H9 (cell line): Measurements from ENCODE around the gene SECTM1. TPM values are rescaled to one million over a fixed set of nuclear protein-coding genes. Genes with fewer than 3 reads are reported as not detected.

Source experiments
- DNase-seq: peaks from one replicate; pipeline ENCODE4 v3.0.0-alpha.2; 2017
- H2AFZ ChIP-seq: one replicate; pipeline ENCODE4 v1.6.1; 2013; ENCODE audit warnings: mild to moderate bottlenecking, low read length, control low read depth, moderate library complexity
- H2AK5ac ChIP-seq: 2 replicates; pipeline ENCODE4 v1.6.1; 2013; ENCODE audit warnings: low read length, control low read depth, mixed read lengths; ENCODE audit not compliant: insufficient read length
- H2BK120ac ChIP-seq: one replicate; pipeline ENCODE4 v1.6.1; 2013; ENCODE audit warnings: low read depth, mild to moderate bottlenecking, low read length, control low read depth, inconsistent platforms; ENCODE audit not compliant: poor library complexity, severe bottlenecking
- H2BK12ac ChIP-seq: 2 replicates; pipeline ENCODE4 v1.6.1; 2013; ENCODE audit warnings: low read length, control low read depth, mixed read lengths, low read depth; ENCODE audit not compliant: insufficient read length
- H2BK15ac ChIP-seq: 2 replicates; pipeline ENCODE4 v1.6.1; 2013; ENCODE audit warnings: low read depth, low read length, control low read depth
- H2BK20ac ChIP-seq: one replicate; pipeline ENCODE4 v1.6.1; 2013; ENCODE audit warnings: low read depth, mild to moderate bottlenecking, low read length, control low read depth, inconsistent platforms; ENCODE audit not compliant: poor library complexity, severe bottlenecking
- H2BK5ac ChIP-seq: 2 replicates; pipeline ENCODE4 v1.6.1; 2013; ENCODE audit warnings: low read length, control low read depth, mixed read lengths; ENCODE audit not compliant: insufficient read length
- H3K14ac ChIP-seq: 2 replicates; pipeline ENCODE4 v1.6.1; 2013; ENCODE audit warnings: low read length, control low read depth; ENCODE audit not compliant: insufficient read depth
- H3K18ac ChIP-seq: 2 replicates; pipeline ENCODE4 v1.6.1; 2013; ENCODE audit warnings: low read depth, mild to moderate bottlenecking, mixed read lengths, low read length, control low read depth; ENCODE audit not compliant: insufficient read length
- H3K23ac ChIP-seq: 2 replicates; pipeline ENCODE4 v1.6.1; 2013; ENCODE audit warnings: low read length, control low read depth, mixed read lengths, low read depth; ENCODE audit not compliant: insufficient read length
- H3K23me2 ChIP-seq: 2 replicates; pipeline ENCODE4 v1.6.1; 2013; ENCODE audit warnings: low read depth, mild to moderate bottlenecking, mixed read lengths, low read length, control low read depth; ENCODE audit not compliant: insufficient read length, poor library complexity, severe bottlenecking
- H3K27ac ChIP-seq: 2 replicates; pipeline ENCODE4 v1.5.1; 2013; ENCODE audit warnings: low read length, control low read depth, mixed read lengths, low read depth; ENCODE audit not compliant: insufficient read length
- H3K27me3 ChIP-seq: 2 replicates; pipeline ENCODE4 v1.6.1; 2013; ENCODE audit warnings: low read length, control low read depth, inconsistent platforms; ENCODE audit not compliant: insufficient read depth
- H3K4ac ChIP-seq: 2 replicates; pipeline ENCODE4 v1.6.1; 2013; ENCODE audit warnings: low read depth, mild to moderate bottlenecking, control low read depth, inconsistent platforms, low read length, moderate library complexity
- H3K4me1 ChIP-seq: 2 replicates; pipeline ENCODE4 v1.6.1; 2013; ENCODE audit warnings: low read length, control low read depth, inconsistent platforms; ENCODE audit not compliant: insufficient read depth
- H3K4me2 ChIP-seq: 2 replicates; pipeline ENCODE4 v1.6.1; 2013; ENCODE audit warnings: low read length, control low read depth, mixed read lengths; ENCODE audit not compliant: insufficient read length, insufficient read depth
- H3K56ac ChIP-seq: 2 replicates; pipeline ENCODE4 v1.6.1; 2013; ENCODE audit warnings: low read depth, mild to moderate bottlenecking, mixed read lengths, low read length, control low read depth; ENCODE audit not compliant: insufficient read length
- H3K79me1 ChIP-seq: 2 replicates; pipeline ENCODE4 v1.6.1; 2013; ENCODE audit warnings: low read depth, mild to moderate bottlenecking, moderate library complexity, low read length, control low read depth, inconsistent platforms; ENCODE audit not compliant: insufficient read depth, poor library complexity, severe bottlenecking
- H3K79me2 ChIP-seq: 2 replicates; pipeline ENCODE4 v1.6.1; 2013; ENCODE audit warnings: low read length, control low read depth, inconsistent platforms; ENCODE audit not compliant: insufficient read depth
- H3K9ac ChIP-seq: 2 replicates; pipeline ENCODE4 v1.6.1; 2013; ENCODE audit warnings: low read length, control low read depth, mixed read lengths; ENCODE audit not compliant: insufficient read length; ENCODE audit errors: extremely low read depth
- H3K9me3 ChIP-seq: one replicate; pipeline ENCODE4 v1.6.1; 2013; ENCODE audit warnings: low read depth, low read length, inconsistent platforms; ENCODE audit not compliant: control insufficient read depth
- H3T11ph ChIP-seq: one replicate; pipeline ENCODE4 v1.6.1; 2013; ENCODE audit warnings: mild to moderate bottlenecking, low read length, control low read depth, inconsistent platforms
- H4K20me1 ChIP-seq: one replicate; pipeline ENCODE4 v1.6.1; 2013; ENCODE audit not compliant: control insufficient read depth, insufficient read length, insufficient read depth
- H4K5ac ChIP-seq: 2 replicates; pipeline ENCODE4 v1.6.1; 2013; ENCODE audit warnings: low read depth, mild to moderate bottlenecking, mixed read lengths, low read length, control low read depth; ENCODE audit not compliant: insufficient read length
- H4K8ac ChIP-seq: replicated peaks from 2 replicates; pipeline ENCODE4 v1.6.1; 2013; ENCODE audit warnings: low read length, control low read depth, mixed read lengths, low read depth; ENCODE audit not compliant: insufficient read length
- H4K91ac ChIP-seq: 2 replicates; pipeline ENCODE4 v1.6.1; 2013; ENCODE audit warnings: low read depth, mild to moderate bottlenecking, moderate library complexity, mixed read lengths, low read length, control low read depth; ENCODE audit not compliant: insufficient read length
- H3K27ac Mint-ChIP-seq, 3 experiments: 2 replicates in 2 of 3; 3 replicates in 1 of 3; pipeline ENCODE4 v1.8.0; 2020 to 2021; ENCODE audit warnings: mixed read lengths in 3 of 3, mild to moderate bottlenecking in 1 of 3, moderate library complexity in 1 of 3
- H3K27me3 Mint-ChIP-seq: 2 replicates; pipeline ENCODE4 v1.8.0; 2021; ENCODE audit warnings: low read depth, mild to moderate bottlenecking, moderate library complexity, mixed read lengths
- H3K36me3 Mint-ChIP-seq, 3 experiments: 2 replicates in 2 of 3; 3 replicates in 1 of 3; pipeline ENCODE4 v1.8.0; 2020 to 2021; ENCODE audit warnings: low read depth in 3 of 3, mixed read lengths in 3 of 3; ENCODE audit not compliant: insufficient read depth in 1 of 3
- H3K4me1 Mint-ChIP-seq, 2 experiments: 2 replicates each; pipeline ENCODE4 v1.8.0; 2020; ENCODE audit warnings: mixed read lengths in 2 of 2
- H3K4me3 Mint-ChIP-seq, 2 experiments: 2 replicates in 1 of 2; 3 replicates in 1 of 2; pipeline ENCODE4 v1.8.0; 2020 to 2021; ENCODE audit warnings: mild to moderate bottlenecking in 2 of 2, mixed read lengths in 2 of 2, moderate library complexity in 1 of 2
- H3K9me3 Mint-ChIP-seq, 2 experiments: 2 replicates in 1 of 2; 3 replicates in 1 of 2; pipeline ENCODE4 v1.8.0; 2020; ENCODE audit warnings: mild to moderate bottlenecking in 2 of 2, mixed read lengths in 2 of 2, moderate library complexity in 1 of 2
- WGBS: extraction: QIAGEN DNeasy Blood & Tissue Kit; methylation state at CpG from one replicate; pipeline ENCODE4 v1.1.7; 2013; ENCODE audit warnings: missing lambda C conversion rate, low lambda C conversion rate, mixed read lengths; ENCODE audit not compliant: insufficient read length; ENCODE audit errors: extremely low coverage; 5-methylcytosine and 5-hydroxymethylcytosine counted together
- total RNA-seq: library from RNA; stranded (reverse); gene quantifications from 2 replicates; pipeline ENCODE4 v1.2.1, GENCODE V29; 2021
- TF ChIP-seq, protein P1 (sequence below): fragments of 200-600 bp; sonication (generic); conservative IDR thresholded peaks from 3 replicates; pipeline ENCODE4 v1.8.0; 2021; ENCODE audit warnings: antibody characterized with exemption, mild to moderate bottlenecking

The SECTM1 gene
- total RNA-seq, 1 experiment from 2014 or later = 0.28 TPM

- H3K4me1 Mint-ChIP-seq = peaks cover 7 to 17% of the 10 kb centered on the region in 2 experiments
- no peaks in the 10 kb centered on the region for H3K4me1 ChIP-seq
- H3T11ph ChIP-seq = no peak overlapping the region
- no peak for DNase-seq
- no peak overlapping the region for H4K91ac ChIP-seq
- no peaks in the 10 kb centered on the region for H3K9me3 Mint-ChIP-seq
- H2BK5ac ChIP-seq = no peak overlapping the region
- H3K23ac ChIP-seq = no peak overlapping the region
- H3K9ac ChIP-seq = no peak overlapping the region
- no peak overlapping the region for H2AK5ac ChIP-seq
- no peak overlapping the region for H3K4me2 ChIP-seq
- H4K5ac ChIP-seq = no peak overlapping the region
- WGBS = no CpG with 5 or more reads among the region's 23 CpGs
- H3K23me2 ChIP-seq = no peaks in the 10 kb centered on the region
- no peaks in the 10 kb centered on the region; the same call in 1 of the 2 replicates for H3K27me3 ChIP-seq
- no peak overlapping the region for H2BK15ac ChIP-seq
- no peaks in the 10 kb centered on the region for H4K20me1 ChIP-seq
- H3K27ac ChIP-seq = no peak overlapping the region
- H3K56ac ChIP-seq = no peak overlapping the region
- H2BK12ac ChIP-seq = no peak overlapping the region
- no peak overlapping the region for H3K27ac Mint-ChIP-seq
- no peak overlapping the region for H2BK120ac ChIP-seq
- H3K4ac ChIP-seq = no peak overlapping the region
- H3K79me2 ChIP-seq = no peaks in the 10 kb centered on the region
- no peak overlapping the region for H3K14ac ChIP-seq
- H3K27me3 Mint-ChIP-seq = peaks cover 19% of the 10 kb centered on the region
- no peak overlapping the region for H2AFZ ChIP-seq
- no peak overlapping the region for H3K4me3 Mint-ChIP-seq
- H3K18ac ChIP-seq = no peak overlapping the region
- no peaks in the 10 kb centered on the region for H3K79me1 ChIP-seq
- no peak overlapping the region for H2BK20ac ChIP-seq
- H3K9me3 ChIP-seq = no peaks in the 10 kb centered on the region
- TF ChIP-seq, protein P1, sequence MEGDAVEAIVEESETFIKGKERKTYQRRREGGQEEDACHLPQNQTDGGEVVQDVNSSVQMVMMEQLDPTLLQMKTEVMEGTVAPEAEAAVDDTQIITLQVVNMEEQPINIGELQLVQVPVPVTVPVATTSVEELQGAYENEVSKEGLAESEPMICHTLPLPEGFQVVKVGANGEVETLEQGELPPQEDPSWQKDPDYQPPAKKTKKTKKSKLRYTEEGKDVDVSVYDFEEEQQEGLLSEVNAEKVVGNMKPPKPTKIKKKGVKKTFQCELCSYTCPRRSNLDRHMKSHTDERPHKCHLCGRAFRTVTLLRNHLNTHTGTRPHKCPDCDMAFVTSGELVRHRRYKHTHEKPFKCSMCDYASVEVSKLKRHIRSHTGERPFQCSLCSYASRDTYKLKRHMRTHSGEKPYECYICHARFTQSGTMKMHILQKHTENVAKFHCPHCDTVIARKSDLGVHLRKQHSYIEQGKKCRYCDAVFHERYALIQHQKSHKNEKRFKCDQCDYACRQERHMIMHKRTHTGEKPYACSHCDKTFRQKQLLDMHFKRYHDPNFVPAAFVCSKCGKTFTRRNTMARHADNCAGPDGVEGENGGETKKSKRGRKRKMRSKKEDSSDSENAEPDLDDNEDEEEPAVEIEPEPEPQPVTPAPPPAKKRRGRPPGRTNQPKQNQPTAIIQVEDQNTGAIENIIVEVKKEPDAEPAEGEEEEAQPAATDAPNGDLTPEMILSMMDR = no peak
- no peaks in the 10 kb centered on the region for H3K36me3 Mint-ChIP-seq
- H4K8ac ChIP-seq = no peak overlapping the region
These were observed 47.5 kb upstream of the SECTM1 start for GRCh38 chr17:82380860-82381702.
